CD14-positive monocyte (primary cell): ENCODE measurements around the gene SNX2. TPM values are rescaled to one million over a fixed set of nuclear protein-coding genes. Genes with fewer than 3 reads are reported as not detected.

Experiments
- DNase-seq, 3 donors: peaks; one replicate each; pipeline ENCODE4 v3.0.0-alpha.2; 2011 to 2022
- H2AFZ ChIP-seq: 2 replicates; pipeline ENCODE4 v1.6.0; 2012; ENCODE audit warnings: mild to moderate bottlenecking, low read depth, low read length, inconsistent platforms; ENCODE audit not compliant: insufficient read depth, poor library complexity, severe bottlenecking
- H3K27ac ChIP-seq, 2 donors: 1 replicate in 1 of 2; 2 replicates in 1 of 2; pipeline ENCODE4 v1.5.1; 2012 to 2013; ENCODE audit warnings: low read length in 2 of 2, control low read depth in 1 of 2, inconsistent platforms in 1 of 2, low read depth in 1 of 2, mild to moderate bottlenecking in 1 of 2
- H3K27me3 ChIP-seq, 2 donors: one replicate each; pipeline versions ENCODE4 v1.6.0 to v1.6.1; 2011 to 2013; ENCODE audit warnings: low read length in 2 of 2; ENCODE audit not compliant: control insufficient read depth in 2 of 2, insufficient read depth in 2 of 2
- H3K36me3 ChIP-seq, 2 donors: replicated peaks in 1 of 2; 1 replicate in 1 of 2; 2 replicates in 1 of 2; pipeline versions ENCODE4 v1.5.1 to v1.6.1; 2012 to 2013; ENCODE audit warnings: low read length in 2 of 2, control low read depth in 1 of 2, inconsistent platforms in 1 of 2, mild to moderate bottlenecking in 1 of 2; ENCODE audit not compliant: insufficient read depth in 2 of 2, control insufficient read depth in 1 of 2
- H3K4me1 ChIP-seq, 2 donors: 1 replicate in 1 of 2; 2 replicates in 1 of 2; pipeline versions ENCODE4 v1.5.1 to v1.6.1; 2012 to 2013; ENCODE audit warnings: low read length in 2 of 2, control low read depth in 1 of 2, inconsistent platforms in 1 of 2, mild to moderate bottlenecking in 1 of 2, moderate library complexity in 1 of 2; ENCODE audit not compliant: insufficient read depth in 2 of 2, control insufficient read depth in 1 of 2
- H3K4me2 ChIP-seq: replicated peaks from 2 replicates; pipeline ENCODE3; 2012; ENCODE audit warnings: low read length, moderate library complexity, mild to moderate bottlenecking; ENCODE audit not compliant: poor library complexity, severe bottlenecking; ENCODE audit errors: extremely low read depth
- H3K4me3 ChIP-seq, 3 experiments: fragments of 200-600 bp in 1 of 3; sonication (generic) in 1 of 3; replicated peaks in 1 of 3; 1 replicate in 2 of 3; 2 replicates in 1 of 3; pipeline ENCODE4 v1.5.1; 2011 to 2013; ENCODE audit warnings: low read length in 3 of 3, mild to moderate bottlenecking in 3 of 3, control low read depth in 2 of 3, low read depth in 2 of 3, inconsistent platforms in 1 of 3, moderate library complexity in 1 of 3
- H3K79me2 ChIP-seq: 2 replicates; pipeline ENCODE4 v1.6.0; 2012; ENCODE audit warnings: mild to moderate bottlenecking, control low read depth, inconsistent platforms, low read length, moderate library complexity; ENCODE audit not compliant: insufficient read depth
- H3K9ac ChIP-seq: 2 replicates; pipeline ENCODE4 v1.6.0; 2017; ENCODE audit warnings: low read length, mild to moderate bottlenecking; ENCODE audit not compliant: insufficient read depth, poor library complexity, severe bottlenecking
- H3K9me3 ChIP-seq, 2 donors: replicated peaks in 1 of 2; 1 replicate in 1 of 2; 2 replicates in 1 of 2; pipeline versions ENCODE4 v1.5.1 to v1.6.1; 2012 to 2013; ENCODE audit warnings: low read length in 2 of 2, control low read depth in 1 of 2; ENCODE audit not compliant: control insufficient read depth in 1 of 2, insufficient read depth in 1 of 2
- H4K20me1 ChIP-seq: 2 replicates; pipeline ENCODE4 v1.6.0; 2012; ENCODE audit warnings: mild to moderate bottlenecking, low read length, control low read depth, moderate library complexity; ENCODE audit not compliant: insufficient read depth
- H3K27ac Mint-ChIP-seq, 7 donors: one replicate each; pipeline ENCODE4 v1.8.0; 2020; ENCODE audit warnings: mild to moderate bottlenecking in 7 of 7, mixed read lengths in 7 of 7, moderate library complexity in 6 of 7, inconsistent platforms in 2 of 7
- H3K27me3 Mint-ChIP-seq, 3 donors: one replicate each; pipeline ENCODE4 v1.8.0; 2021 to 2022; ENCODE audit warnings: low read depth in 3 of 3, mild to moderate bottlenecking in 3 of 3, mixed read lengths in 3 of 3, moderate library complexity in 3 of 3, inconsistent platforms in 1 of 3
- H3K36me3 Mint-ChIP-seq, 2 donors: one replicate each; pipeline ENCODE4 v1.8.0; 2020; ENCODE audit warnings: mixed read lengths in 2 of 2, inconsistent platforms in 1 of 2, mild to moderate bottlenecking in 1 of 2
- H3K4me1 Mint-ChIP-seq: one replicate; pipeline ENCODE4 v1.8.0; 2020; ENCODE audit warnings: mild to moderate bottlenecking, mixed read lengths
- H3K4me3 Mint-ChIP-seq, 2 donors: one replicate each; pipeline ENCODE4 v1.8.0; 2020; ENCODE audit warnings: mild to moderate bottlenecking in 2 of 2, mixed read lengths in 2 of 2, moderate library complexity in 1 of 2
- H3K9me3 Mint-ChIP-seq, 7 donors: one replicate each; pipeline ENCODE4 v1.8.0; 2020 to 2022; ENCODE audit warnings: mixed read lengths in 7 of 7, mild to moderate bottlenecking in 6 of 7, moderate library complexity in 6 of 7, inconsistent platforms in 2 of 7
- CTCF ChIP-seq: fragments of 200-600 bp; IDR thresholded peaks from one replicate; pipeline ENCODE4 v1.8.0; 2022; ENCODE audit warnings: antibody characterized with exemption, mild to moderate bottlenecking
- WGBS: methylation state at CpG from one replicate; pipeline ENCODE4 v1.1.5; 2013; ENCODE audit warnings: missing lambda C conversion rate; ENCODE audit not compliant: insufficient coverage; 5-methylcytosine and 5-hydroxymethylcytosine counted together
- intact Hi-C, 2 donors: fragments of 100-400 bp; cut with micrococcal nuclease; formaldehyde crosslinking; loops; one replicate each; pipeline versions ENCODE4 v1.15.0 to v1.15.1; 2023
- polyA plus RNA-seq, 3 donors: library from polyadenylated mRNA; depleted of rRNA in 1 of 3; unstranded in 2 of 3; stranded (reverse) in 1 of 3; fragments of 300-500 nt in 2 of 3; fragments of >200 nt in 1 of 3; fragmentation: Illumina TruSeq in 2 of 3; gene quantifications; 1 replicate in 2 of 3; 2 replicates in 1 of 3; pipeline ENCODE4 v1.2.3, GENCODE V29; 2012 to 2021

The SNX2 gene
- polyA plus RNA-seq, 3 donors = 84.6 to 264 (median 263) TPM

- no peak for DNase-seq
- Mint-ChIP-seq H3K36me3 (peaks cover 2 to 9% of the 10 kb centered on the region in 2 donors), H3K4me3 (no peak overlapping the region), H3K9me3 (peaks cover 0 to 3% (median 0%) of the 10 kb centered on the region in 7 donors), H3K4me1 (peaks cover 8% of the 10 kb centered on the region), H3K27ac (no peak overlapping the region), H3K27me3 (no peaks in the 10 kb centered on the region)
- H3K36me3 ChIP-seq = peaks cover 0 to 16% of the 10 kb centered on the region in 2 donors
- H2AFZ ChIP-seq = no peak overlapping the region
- intact Hi-C loops = no loop called here
- no peak overlapping the region for H3K27ac ChIP-seq
- peaks cover 0 to 8% of the 10 kb centered on the region in 2 donors for H3K4me1 ChIP-seq
- WGBS = no CpG with 5 or more reads among the region's 8 CpGs
- H3K27me3 ChIP-seq = no peaks in the 10 kb centered on the region
- H3K9me3 ChIP-seq = no peaks in the 10 kb centered on the region
- H3K4me2 ChIP-seq = no peak overlapping the region
- H3K79me2 ChIP-seq = no peaks in the 10 kb centered on the region
- H3K4me3 ChIP-seq = no peak overlapping the region
- no peaks in the 10 kb centered on the region for H4K20me1 ChIP-seq
- H3K9ac ChIP-seq = no peak overlapping the region
- TF ChIP-seq CTCF = no peak
Observed at GRCh38 chr5:122871661-122872060, 96.8 kb downstream of the SNX2 start.

GRCh38 chr5:122874179-122874875, 99.4 kb downstream of the SNX2 start:
- peaks cover 0 to 8% (median 3%) of the 10 kb centered on the region in 7 donors for H3K9me3 Mint-ChIP-seq
- peaks cover 0 to 3% of the 10 kb centered on the region in 2 donors for H3K9me3 ChIP-seq
- peaks cover 17 to 24% of the 10 kb centered on the region in 2 donors for H3K4me1 ChIP-seq
- no peak for DNase-seq
- intact Hi-C loops = no loop called here
- TF ChIP-seq CTCF = no peak
- H3K4me1 Mint-ChIP-seq = peaks cover 25% of the 10 kb centered on the region
- 81% methylated on average over 3 of the region's 4 CpGs for WGBS
- no peaks in the 10 kb centered on the region for H3K27me3 Mint-ChIP-seq
- H4K20me1 ChIP-seq = no peaks in the 10 kb centered on the region
- no peak overlapping the region for H3K4me2 ChIP-seq
- no peaks in the 10 kb centered on the region for H3K79me2 ChIP-seq
- H3K36me3 Mint-ChIP-seq = peaks cover 4 to 9% of the 10 kb centered on the region in 2 donors
- H3K4me3 ChIP-seq = no peak overlapping the region
- no peak overlapping the region for H2AFZ ChIP-seq
- H3K36me3 ChIP-seq = no peaks in the 10 kb centered on the region
- H3K9ac ChIP-seq = no peak overlapping the region
- H3K27me3 ChIP-seq = no peaks in the 10 kb centered on the region
- no peak overlapping the region for H3K27ac ChIP-seq
- no peak overlapping the region for H3K27ac Mint-ChIP-seq
- no peak overlapping the region for H3K4me3 Mint-ChIP-seq
